ENCODE measurements around the gene SYNPR. TPM values are rescaled to one million over a fixed set of nuclear protein-coding genes. Genes with fewer than 3 reads are reported as not detected.
"Not testable (repeated sequence)": the region's sequence is repeated elsewhere in the genome, so short reads cannot be mapped to it uniquely, and the experiment has no call there.

The SYNPR gene
- polyA plus RNA-seq, 1 experiment: not detected

DNA sequence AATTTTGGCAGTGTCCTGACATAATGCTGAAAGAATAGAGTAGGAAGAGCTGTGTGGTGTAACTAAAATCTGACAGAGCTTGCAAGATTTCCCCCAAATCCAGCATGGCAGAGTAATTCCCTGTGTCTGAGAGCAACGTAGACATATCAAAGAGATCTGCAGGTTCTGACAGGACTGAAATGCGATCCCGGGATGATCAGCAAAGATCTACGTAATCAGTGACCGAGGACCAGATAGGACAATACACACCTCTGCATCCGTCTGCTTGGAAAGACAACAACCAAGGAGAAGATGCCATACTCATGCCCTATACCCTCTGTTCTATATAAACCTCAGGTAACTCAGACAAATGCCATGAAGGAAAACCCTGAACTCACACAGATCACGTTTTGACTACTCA lies 26.6 kb upstream of the SYNPR start:
- Histone ChIP-seq H3K27me3 (ENCODE audit: control insufficient read depth, insufficient read depth, low read length) (no peaks in the 10 kb centered on the region), H3K4me3 (ENCODE audit: low read depth, low read length) (no peak overlapping the region), H3K36me3 (ENCODE audit: control insufficient read depth, insufficient read depth, low read length) (no peaks in the 10 kb centered on the region)
- ChIA-PET CTCF (no interaction called here), POLR2A (no interaction called here)
- no peak for TF ChIP-seq CTCF (IDR thresholded peaks at IDR 0.05; ENCODE audit: insufficient read depth, low read depth, low read length)
- no peak for DNase-seq (ENCODE audit: low read depth)

GRCh38 chr3:63255819-63256218 lies 22.3 kb upstream of the SYNPR start:
- DNase-seq (ENCODE audit: low read depth); H3K4me3 ChIP-seq (ENCODE audit: low read depth, low read length); POLR2A ChIA-PET; CTCF ChIA-PET; H3K36me3 ChIP-seq (ENCODE audit: control insufficient read depth, insufficient read depth, low read length); H3K27me3 ChIP-seq (ENCODE audit: control insufficient read depth, insufficient read depth, low read length): not testable (repeated sequence)

- ChIA-PET CTCF (no interaction called here), POLR2A (no interaction called here)
- no peaks in the 10 kb centered on the region for H3K27me3 ChIP-seq (ENCODE audit: control insufficient read depth, insufficient read depth, low read length)
- no peaks in the 10 kb centered on the region for H3K36me3 ChIP-seq (ENCODE audit: control insufficient read depth, insufficient read depth, low read length)
- TF ChIP-seq CTCF (IDR thresholded peaks at IDR 0.05; ENCODE audit: insufficient read depth, low read depth, low read length): no peak
- no peak overlapping the region for H3K4me3 ChIP-seq (ENCODE audit: low read depth, low read length)
- no peak for DNase-seq (ENCODE audit: low read depth)
These were observed 13.4 kb upstream of the SYNPR start for GRCh38 chr3:63264716-63265115.

DNA sequence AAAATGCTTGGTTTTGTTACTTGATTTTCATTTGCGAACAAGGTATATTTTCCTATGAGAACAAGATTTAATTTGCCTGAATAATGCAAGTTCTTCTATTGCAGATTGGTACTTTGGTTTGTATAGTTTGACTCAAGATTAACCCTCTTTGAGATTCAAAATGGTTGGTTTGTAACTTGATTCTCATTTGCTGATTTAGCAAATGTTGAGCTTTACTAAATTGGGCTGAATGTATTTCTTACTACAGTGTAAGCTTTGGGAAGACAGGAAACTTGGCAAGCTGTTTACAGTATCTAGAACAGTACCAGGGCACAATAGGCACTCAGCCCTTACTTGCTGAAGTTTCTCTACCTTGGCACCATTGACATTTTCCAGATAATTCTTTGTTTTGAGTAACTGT lies 3.7 kb upstream of the SYNPR start:
- CTCF ChIA-PET: no interaction called here
- Histone ChIP-seq H3K36me3 (ENCODE audit: control insufficient read depth, insufficient read depth, low read length) (no peaks in the 10 kb centered on the region), H3K4me3 (ENCODE audit: low read depth, low read length) (no peak overlapping the region), H3K27me3 (ENCODE audit: control insufficient read depth, insufficient read depth, low read length) (peaks cover 6% of the 10 kb centered on the region)
- DNase-seq (ENCODE audit: low read depth): no peak
- no peak for TF ChIP-seq CTCF (IDR thresholded peaks at IDR 0.05; ENCODE audit: insufficient read depth, low read depth, low read length)
- POLR2A ChIA-PET: no interaction called here

DNA sequence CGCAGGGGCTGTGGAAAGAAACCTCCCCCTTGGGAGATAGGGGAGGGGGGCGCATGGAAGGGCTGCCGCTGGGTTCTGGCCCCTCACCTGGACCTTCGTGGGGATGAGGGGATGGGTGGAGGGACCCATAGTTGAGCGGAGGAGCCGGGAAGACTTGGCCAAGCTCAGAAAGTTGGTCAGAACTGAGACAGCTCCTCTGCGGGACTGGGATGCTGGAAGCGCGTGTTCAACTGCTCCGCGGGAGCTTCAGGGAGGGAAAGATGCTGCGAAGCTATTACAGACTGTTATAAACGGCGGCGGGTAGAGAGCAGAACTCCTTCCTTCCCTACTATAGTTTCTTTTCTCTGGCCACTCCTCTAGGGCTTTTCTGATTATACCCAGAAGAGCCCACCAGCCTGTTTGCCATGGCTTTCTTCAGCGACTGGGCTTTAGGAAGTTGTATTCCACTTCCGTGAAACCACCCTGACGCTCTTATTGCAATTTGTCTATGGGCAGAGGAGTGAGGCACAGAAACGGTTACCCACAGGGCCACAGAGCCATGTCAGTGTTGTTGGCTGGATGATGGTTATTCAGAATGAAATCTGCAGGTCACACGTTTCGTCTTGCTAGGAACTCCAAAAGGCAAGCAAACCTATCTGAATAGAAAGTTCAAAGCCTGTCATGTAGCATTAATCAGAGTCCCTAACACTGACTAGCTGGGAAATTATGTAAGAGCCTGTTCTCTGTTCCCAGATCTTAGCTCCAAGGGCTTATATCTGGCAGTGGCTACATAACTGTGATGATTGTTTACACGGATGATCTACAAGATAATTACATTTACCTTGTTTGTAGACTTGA lies 1.1 kb downstream of the SYNPR start:
- DNase-seq (ENCODE audit: low read depth): no peak
- H3K36me3 ChIP-seq (ENCODE audit: control insufficient read depth, insufficient read depth, low read length): no peaks in the 10 kb centered on the region
- CTCF ChIA-PET: no interaction called here
- TF ChIP-seq CTCF (IDR thresholded peaks at IDR 0.05; ENCODE audit: insufficient read depth, low read depth, low read length): no peak
- POLR2A ChIA-PET: no interaction called here
- no peak overlapping the region for H3K4me3 ChIP-seq (ENCODE audit: low read depth, low read length)
- peaks cover 10% of the 10 kb centered on the region for H3K27me3 ChIP-seq (ENCODE audit: control insufficient read depth, insufficient read depth, low read length)

GRCh38 chr3:63287610-63288009 lies 9.5 kb downstream of the SYNPR start:
- TF ChIP-seq CTCF (IDR thresholded peaks at IDR 0.05; ENCODE audit: insufficient read depth, low read depth, low read length): no peak
- Histone ChIP-seq H3K27me3 (ENCODE audit: control insufficient read depth, insufficient read depth, low read length) (no peaks in the 10 kb centered on the region), H3K36me3 (ENCODE audit: control insufficient read depth, insufficient read depth, low read length) (no peaks in the 10 kb centered on the region), H3K4me3 (ENCODE audit: low read depth, low read length) (no peak overlapping the region)
- CTCF ChIA-PET: no interaction called here
- no peak for DNase-seq (ENCODE audit: low read depth)
- POLR2A ChIA-PET: no interaction called here
